PC-9 (cell line): Measurements from ENCODE around the gene FOXN1. TPM values are rescaled to one million over a fixed set of nuclear protein-coding genes. Genes with fewer than 3 reads are reported as not detected.

ENCODE experiments used
- BruUV-seq: library from RNA; stranded (reverse); fragments of 400-500 nt; replicated peaks from 2 replicates; lab custom pipeline; 2021; lab: Mats Ljungman, UMichigan
- CTCF ChIA-PET: fragments of 300-600 bp; sonication (Branson Sonifier 250); formaldehyde crosslinking; loops from one replicate; lab custom pipeline; 2022; ENCODE audit warnings: antibody characterized with exemption; lab: Charles Lee
- POLR2A ChIA-PET: fragments of 300-600 bp; sonication (Branson Sonifier 250); formaldehyde crosslinking; loops from one replicate; lab custom pipeline; 2022; ENCODE audit warnings: antibody characterized with exemption; ENCODE audit not compliant: unreplicated experiment; lab: Charles Lee
- DNase-seq, 2 experiments: peaks; one replicate each; pipeline versions ENCODE4 v3.0.0 to v3.0.0-alpha.2; 2015 to 2022; ENCODE audit warnings: mixed read lengths in 1 of 2
- H2AFZ ChIP-seq: fragments of 200-600 bp; sonication (generic); 2 replicates; pipeline ENCODE4 v1.8.1; 2017; ENCODE audit warnings: antibody characterized with exemption
- H3F3A ChIP-seq: fragments of 200-600 bp; sonication (generic); 2 replicates; pipeline ENCODE4 v1.8.1; 2017; ENCODE audit warnings: antibody characterized with exemption, mild to moderate bottlenecking, low read depth; ENCODE audit not compliant: insufficient read depth
- H3K27ac ChIP-seq: fragments of 200-600 bp; sonication (generic); 2 replicates; pipeline ENCODE4 v1.6.1; 2016; ENCODE audit warnings: mixed run types
- H3K27me3 ChIP-seq: fragments of 200-600 bp; sonication (generic); 2 replicates; pipeline ENCODE4 v1.6.1; 2016; ENCODE audit warnings: low read depth, mixed run types; ENCODE audit not compliant: insufficient read depth
- H3K36me3 ChIP-seq: fragments of 200-600 bp; sonication (generic); 2 replicates; pipeline ENCODE4 v1.6.1; 2016; ENCODE audit warnings: low read depth, mixed run types
- H3K4me1 ChIP-seq: fragments of 200-600 bp; sonication (generic); replicated peaks from 2 replicates; pipeline ENCODE4 v1.6.1; 2016; ENCODE audit warnings: mixed run types; ENCODE audit not compliant: insufficient read depth
- H3K4me2 ChIP-seq: fragments of 200-600 bp; sonication (generic); 2 replicates; pipeline ENCODE4 v1.6.1; 2017; ENCODE audit warnings: mixed run types
- H3K4me3 ChIP-seq: fragments of 200-600 bp; sonication (generic); 2 replicates; pipeline ENCODE4 v1.6.1; 2016; ENCODE audit warnings: mixed run types
- H3K79me2 ChIP-seq: fragments of 200-600 bp; sonication (generic); 2 replicates; pipeline ENCODE4 v1.6.1; 2017; ENCODE audit warnings: low read depth, mixed run types
- H3K9me2 ChIP-seq: fragments of 200-600 bp; sonication (generic); 2 replicates; pipeline ENCODE4 v1.8.1; 2017; ENCODE audit warnings: mild to moderate bottlenecking; ENCODE audit not compliant: insufficient read depth
- H3K9me3 ChIP-seq: fragments of 200-600 bp; sonication (generic); 2 replicates; pipeline ENCODE4 v1.8.1; 2016; ENCODE audit warnings: low read depth; ENCODE audit not compliant: insufficient read depth
- H4K20me1 ChIP-seq: fragments of 200-600 bp; sonication (generic); 2 replicates; pipeline ENCODE4 v1.8.1; 2017; ENCODE audit not compliant: insufficient read depth
- EZH2 ChIP-seq: fragments of 200-600 bp; sonication (generic); IDR thresholded peaks from 2 replicates; pipeline ENCODE4 v1.8.0; 2017; ENCODE audit warnings: antibody characterized with exemption, low read depth
- intact Hi-C: fragments of 100-400 bp; cut with micrococcal nuclease; formaldehyde crosslinking; loops from one replicate; pipeline ENCODE4 v1.10.0; 2022; ENCODE audit not compliant: unreplicated experiment
- total RNA-seq: library from RNA; stranded (reverse); gene quantifications from 2 replicates; pipeline ENCODE4 v1.2.3, GENCODE V29; 2021
- TF ChIP-seq, protein P1 (sequence below): fragments of 200-600 bp; sonication (generic); conservative IDR thresholded peaks from 2 replicates; pipeline ENCODE4 v1.6.1; 2017; ENCODE audit warnings: mixed run types, antibody characterized with exemption, mild to moderate bottlenecking, moderate library complexity

Gene FOXN1
- total RNA-seq, 1 experiment from 2014 or later: not detected

DNA sequence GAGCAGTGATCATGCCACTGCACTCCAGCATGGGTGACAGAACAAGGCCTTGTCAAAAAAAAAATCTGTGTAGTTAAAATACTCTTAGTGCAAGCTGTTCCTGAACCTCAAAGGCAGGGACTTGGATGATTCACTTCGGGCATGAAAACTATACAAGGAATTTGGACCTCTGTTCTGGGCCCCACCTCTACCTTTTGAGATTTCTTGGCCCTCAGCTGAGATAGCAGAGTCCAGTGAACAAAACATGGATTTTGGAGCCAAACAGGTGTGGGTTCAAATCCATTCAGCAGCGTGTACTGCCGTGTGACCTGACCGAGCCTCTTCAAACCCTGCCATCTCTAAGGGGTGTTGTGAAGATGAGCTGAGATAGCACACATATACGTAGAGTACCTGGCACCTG lies 25.9 kb upstream of the FOXN1 start:
- CTCF ChIA-PET: no interaction called here
- H2AFZ ChIP-seq: no peak overlapping the region
- BruUV-seq: no TSS peak
- H3K4me1 ChIP-seq: peaks cover 9% of the 10 kb centered on the region
- no peaks in the 10 kb centered on the region for H3K36me3 ChIP-seq
- no peaks in the 10 kb centered on the region for H3K9me3 ChIP-seq
- no peaks in the 10 kb centered on the region for H3F3A ChIP-seq
- H3K79me2 ChIP-seq: no peaks in the 10 kb centered on the region
- no peak overlapping the region for H3K4me3 ChIP-seq
- POLR2A ChIA-PET: no interaction called here
- intact Hi-C loops: no loop called here
- TF ChIP-seq, protein P1, sequence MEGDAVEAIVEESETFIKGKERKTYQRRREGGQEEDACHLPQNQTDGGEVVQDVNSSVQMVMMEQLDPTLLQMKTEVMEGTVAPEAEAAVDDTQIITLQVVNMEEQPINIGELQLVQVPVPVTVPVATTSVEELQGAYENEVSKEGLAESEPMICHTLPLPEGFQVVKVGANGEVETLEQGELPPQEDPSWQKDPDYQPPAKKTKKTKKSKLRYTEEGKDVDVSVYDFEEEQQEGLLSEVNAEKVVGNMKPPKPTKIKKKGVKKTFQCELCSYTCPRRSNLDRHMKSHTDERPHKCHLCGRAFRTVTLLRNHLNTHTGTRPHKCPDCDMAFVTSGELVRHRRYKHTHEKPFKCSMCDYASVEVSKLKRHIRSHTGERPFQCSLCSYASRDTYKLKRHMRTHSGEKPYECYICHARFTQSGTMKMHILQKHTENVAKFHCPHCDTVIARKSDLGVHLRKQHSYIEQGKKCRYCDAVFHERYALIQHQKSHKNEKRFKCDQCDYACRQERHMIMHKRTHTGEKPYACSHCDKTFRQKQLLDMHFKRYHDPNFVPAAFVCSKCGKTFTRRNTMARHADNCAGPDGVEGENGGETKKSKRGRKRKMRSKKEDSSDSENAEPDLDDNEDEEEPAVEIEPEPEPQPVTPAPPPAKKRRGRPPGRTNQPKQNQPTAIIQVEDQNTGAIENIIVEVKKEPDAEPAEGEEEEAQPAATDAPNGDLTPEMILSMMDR: no peak
- TF ChIP-seq EZH2: no peak
- no peak overlapping the region for H3K4me2 ChIP-seq
- H3K27me3 ChIP-seq: no peaks in the 10 kb centered on the region; the same call in 1 of the 2 replicates
- H3K27ac ChIP-seq: no peak overlapping the region
- DNase-seq: no peak
- H4K20me1 ChIP-seq: no peaks in the 10 kb centered on the region
- H3K9me2 ChIP-seq: no peaks in the 10 kb centered on the region

DNA sequence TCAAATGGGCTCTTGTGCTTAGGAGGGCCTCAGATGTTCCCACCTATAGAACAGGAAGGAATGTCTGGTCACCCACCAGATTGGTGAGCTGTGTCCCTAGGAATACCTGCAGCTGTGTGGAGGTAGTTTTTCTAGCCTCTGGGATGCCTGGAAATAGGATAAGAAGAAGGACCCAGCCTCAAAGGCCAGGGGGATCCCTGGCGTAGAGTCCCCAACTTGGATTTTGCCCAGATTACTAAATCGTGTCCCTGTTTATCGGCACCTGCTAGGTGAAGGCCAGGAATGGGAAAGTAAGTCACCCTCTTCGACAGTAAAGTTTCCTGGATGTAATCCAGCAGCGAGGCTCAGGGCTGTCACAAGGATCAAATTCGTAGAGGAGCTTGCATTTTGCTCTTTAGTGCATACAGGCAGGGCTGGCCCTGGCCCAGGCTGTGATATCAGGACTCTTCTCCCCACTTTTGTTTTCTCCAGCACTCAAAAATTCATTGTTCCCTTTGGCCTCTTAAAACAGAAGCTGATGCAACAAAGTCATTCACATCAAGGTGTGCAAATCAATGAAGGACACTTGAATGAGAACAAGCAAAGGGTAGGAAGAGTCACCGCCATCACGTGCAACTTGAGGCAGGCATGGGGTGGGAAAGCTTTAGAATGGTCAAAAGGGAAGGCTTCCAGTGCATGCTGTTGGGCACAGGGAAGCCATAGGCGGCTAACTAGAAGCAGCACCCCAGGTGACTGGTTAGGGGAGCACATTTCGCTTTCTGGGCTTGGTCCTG lies 25.2 kb upstream of the FOXN1 start:
- no TSS peak for BruUV-seq
- no peaks in the 10 kb centered on the region for H3F3A ChIP-seq
- H2AFZ ChIP-seq: no peak overlapping the region
- no peaks in the 10 kb centered on the region for H3K79me2 ChIP-seq
- H3K4me3 ChIP-seq: no peak overlapping the region
- no peaks in the 10 kb centered on the region for H3K36me3 ChIP-seq
- H3K4me2 ChIP-seq: no peak overlapping the region
- ChIA-PET POLR2A (no interaction called here), CTCF (no interaction called here)
- DNase-seq: no peak
- H3K27me3 ChIP-seq: no peaks in the 10 kb centered on the region; the same call in 1 of the 2 replicates
- intact Hi-C loops: no loop called here
- no peak overlapping the region for H3K27ac ChIP-seq
- no peaks in the 10 kb centered on the region for H3K9me3 ChIP-seq
- TF ChIP-seq, protein P1: no peak
- no peak for TF ChIP-seq EZH2
- no peaks in the 10 kb centered on the region for H3K9me2 ChIP-seq
- H4K20me1 ChIP-seq: no peaks in the 10 kb centered on the region
- H3K4me1 ChIP-seq: peaks cover 1% of the 10 kb centered on the region; the same call in 1 of the 2 replicates

DNA sequence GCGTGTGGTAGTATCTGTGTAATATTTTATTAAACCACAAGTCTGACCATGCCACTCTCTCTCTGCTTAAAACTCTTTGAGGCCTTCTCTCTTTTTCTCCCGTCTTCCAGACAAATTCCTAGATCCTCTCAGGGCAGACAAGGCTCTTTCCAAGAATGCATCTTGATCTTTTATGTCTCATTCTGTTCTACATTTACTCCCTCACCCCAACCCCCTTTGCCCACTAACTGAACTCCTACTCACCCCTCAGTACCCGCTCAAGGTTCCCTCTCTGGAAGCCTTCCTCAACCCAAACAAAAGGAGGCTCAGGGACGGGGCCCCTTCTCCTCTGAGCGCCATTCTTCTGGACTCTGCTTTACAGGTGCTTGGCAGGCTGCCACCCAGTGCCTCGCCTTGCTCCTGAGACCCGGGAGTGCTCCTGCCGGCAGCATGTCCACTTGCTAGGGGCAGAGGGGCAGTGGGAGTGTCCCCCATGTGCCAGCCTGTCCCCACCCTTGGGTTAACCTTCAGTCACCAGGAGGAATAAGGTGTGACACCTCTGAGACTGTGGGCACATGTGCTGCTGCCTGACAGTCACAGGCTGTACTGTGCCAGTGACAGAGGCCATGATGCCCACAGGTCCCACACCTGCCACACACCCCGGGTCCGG lies 23.5 kb upstream of the FOXN1 start:
- Histone ChIP-seq H3F3A (no peaks in the 10 kb centered on the region), H3K4me3 (no peak overlapping the region), H3K9me2 (no peaks in the 10 kb centered on the region), H3K36me3 (no peaks in the 10 kb centered on the region), H3K9me3 (no peaks in the 10 kb centered on the region), H3K4me1 (no peaks in the 10 kb centered on the region), H3K27ac (no peak overlapping the region), H2AFZ (no peak overlapping the region), H3K27me3 (peaks cover 9% of the 10 kb centered on the region; the same call in 1 of the 2 replicates), H4K20me1 (no peaks in the 10 kb centered on the region), H3K79me2 (no peaks in the 10 kb centered on the region), H3K4me2 (no peak overlapping the region)
- BruUV-seq: no TSS peak
- intact Hi-C loops: no loop called here
- DNase-seq: no peak
- TF ChIP-seq EZH2: no peak
- TF ChIP-seq, protein P1: no peak
- ChIA-PET POLR2A (no interaction called here), CTCF (no interaction called here)
